Ovary (tissue), 9 donors: ENCODE data around the gene DAP. TPM values are rescaled to one million over a fixed set of nuclear protein-coding genes. Genes with fewer than 3 reads are reported as not detected.

Experiments
- DNase-seq, 5 donors: peaks; one replicate each; pipeline ENCODE4 v3.0.0-alpha.2; 2019 to 2020
- H3K27ac ChIP-seq, 2 donors: fragments of 200-600 bp; one replicate each; pipeline versions ENCODE4 v1.5.1 to v1.8.0; 2019 to 2022
- H3K27me3 ChIP-seq: fragments of 200-600 bp; one replicate; pipeline ENCODE4 v1.8.0; 2022
- H3K36me3 ChIP-seq: fragments of 200-600 bp; sonication (generic); one replicate; pipeline ENCODE4 v1.5.1; 2019
- H3K4me1 ChIP-seq: one replicate; pipeline ENCODE4 v1.8.1; 2013; ENCODE audit warnings: mild to moderate bottlenecking, moderate library complexity; ENCODE audit not compliant: insufficient read depth
- H3K4me3 ChIP-seq: fragments of 200-600 bp; sonication (generic); one replicate; pipeline ENCODE4 v1.5.1; 2017
- H3K9me3 ChIP-seq, 2 donors: fragments of 200-600 bp in 1 of 2; sonication (generic) in 1 of 2; one replicate each; pipeline versions ENCODE4 v1.5.1 to v1.8.1; 2013 to 2019; ENCODE audit warnings: mild to moderate bottlenecking in 1 of 2, moderate library complexity in 1 of 2
- CTCF ChIP-seq, 3 donors: fragments of 450-650 bp in 2 of 3; fragments of 200-600 bp in 1 of 3; IDR thresholded peaks; one replicate each; pipeline versions ENCODE4 v1.5.1 to v1.8.0; 2016 to 2022; ENCODE audit warnings: antibody characterized with exemption in 3 of 3, mild to moderate bottlenecking in 1 of 3
- EP300 ChIP-seq: sonication (generic); formaldehyde crosslinking; IDR thresholded peaks from one replicate; pipeline ENCODE4 v1.6.1; 2017; ENCODE audit warnings: antibody characterized with exemption
- POLR2A ChIP-seq: fragments of 450-650 bp; IDR thresholded peaks from one replicate; pipeline ENCODE4 v1.6.1; 2017; ENCODE audit warnings: antibody characterized with exemption, mild to moderate bottlenecking, moderate library complexity
- WGBS, 3 donors: extraction: QIAGEN DNeasy Blood & Tissue Kit in 1 of 3; methylation state at CpG; one replicate each; pipeline versions ENCODE4 v1.1.5 to v1.1.7; 2013 to 2017; 5-methylcytosine and 5-hydroxymethylcytosine counted together
- intact Hi-C, 4 donors: fragments of 100-400 bp; cut with DNase I; formaldehyde crosslinking; loops; one replicate each; pipeline versions ENCODE4 v1.11.0 to v1.15.1; 2022 to 2023
- polyA plus RNA-seq, 2 donors: library from polyadenylated mRNA; stranded (reverse); fragments of 200-250 nt in 1 of 2; fragments of 350-450 nt in 1 of 2; fragmentation: Illumina TruSeq in 1 of 2; extraction: RNeasy Lipid Tissue Mini Kit (QIAGEN cat#74804) in 1 of 2; gene quantifications; one replicate each; pipeline ENCODE4 v1.2.3, GENCODE V29; 2013 to 2014
- total RNA-seq, 7 donors: library from RNA; depleted of rRNA in 2 of 7; stranded (reverse); fragments of >200 nt in 2 of 7; fragmentation: NEBNext Ultra II Directional in 3 of 7; extraction: Animal tissue kit (Norgen Biotek cat#: 25700) in 3 of 7; gene quantifications; one replicate each; pipeline versions ENCODE4 v1.1.0 to v1.2.4, GENCODE V29; 2016 to 2023
- donor health status: DM: no; HTN: no; CAD: no; lungs with moderate emphysema.
- donor health status: DM: no; HTN: no; CAD: no.
- donor health status: Bipolar disorder and iron deficiency.
- donor health status: DM: yes; HTN: yes; CAD: no.
- donor health status: DM: no; HTN: no; CAD: no.
- donor health status: DM: yes; HTN: yes; CAD: no.

Gene DAP
- total and polyA plus RNA-seq, 9 donors = 32.0 to 159 (median 88.5) TPM

GRCh38 chr5:10762776-10763500, 1.9 kb upstream of the DAP start:
- 81 to 90% (median 83%) methylated on average over 10 of the region's 10 CpGs for WGBS, 3 donors
- no peaks in the 10 kb centered on the region for H3K36me3 ChIP-seq
- H3K27ac ChIP-seq = no peak overlapping the region
- TF ChIP-seq POLR2A (no peak), EP300 (no peak), CTCF (IDR thresholded peaks at IDR 0.05) (no peak)
- no peak for DNase-seq
- H3K4me3 ChIP-seq = no peak overlapping the region
- intact Hi-C loops = no loop called here
- peaks cover 8% of the 10 kb centered on the region for H3K4me1 ChIP-seq
- no peaks in the 10 kb centered on the region for H3K9me3 ChIP-seq
- H3K27me3 ChIP-seq = no peaks in the 10 kb centered on the region

- Histone ChIP-seq H3K4me3 (peak overlapping the region; percentile 71), H3K27me3 (no peaks in the 10 kb centered on the region), H3K27ac (peak overlapping the region; percentile 98 to 100), H3K36me3 (no peaks in the 10 kb centered on the region), H3K9me3 (no peaks in the 10 kb centered on the region), H3K4me1 (peaks cover 8% of the 10 kb centered on the region)
- peak in 3 of 5 donors; percentile 17 to 40 (median 30) for DNase-seq
- intact Hi-C loops = no loop called here
- TF ChIP-seq CTCF (IDR thresholded peaks at IDR 0.05) (no peak), POLR2A (no peak), EP300 (no peak)
- 71 to 75% (median 71%) methylated on average over 17 of the region's 17 CpGs for WGBS, 3 donors
Observed at GRCh38 chr5:10761933-10762775, 1.1 kb upstream of the DAP start.

- DNase-seq = no peak
- TF ChIP-seq EP300 (no peak), POLR2A (no peak), CTCF (IDR thresholded peaks at IDR 0.05) (no peak)
- Histone ChIP-seq H3K36me3 (no peaks in the 10 kb centered on the region), H3K4me1 (peaks cover 12% of the 10 kb centered on the region), H3K27me3 (no peaks in the 10 kb centered on the region), H3K9me3 (no peaks in the 10 kb centered on the region), H3K27ac (peak overlapping the region; percentile 98 to 100), H3K4me3 (peak overlapping the region; percentile 71)
- intact Hi-C loops = no loop called here
- 0 to 1% (median 0%) methylated on average over 7 to 42 of the region's 42 CpGs for WGBS, 3 donors
Observed at GRCh38 chr5:10760921-10761184, 181 bp downstream of the DAP start.

GRCh38 chr5:10760096-10760920, 726 bp downstream of the DAP start:
- Histone ChIP-seq H3K9me3 (no peaks in the 10 kb centered on the region), H3K4me1 (peaks cover 13% of the 10 kb centered on the region), H3K36me3 (no peaks in the 10 kb centered on the region), H3K4me3 (peak overlapping the region; percentile 71), H3K27me3 (no peaks in the 10 kb centered on the region), H3K27ac (peak overlapping the region; percentile 98 to 100)
- intact Hi-C loops = no loop called here
- DNase-seq = peak in 4 of 5 donors; percentile 53 to 61 (median 59)
- WGBS, 3 donors = 4 to 5% (median 5%) methylated on average over 36 to 43 of the region's 43 CpGs
- TF ChIP-seq CTCF (IDR thresholded peaks at IDR 0.05) = no peak
- TF ChIP-seq POLR2A = no peak
